Smooth muscle cell of the brain vasculature (primary cell): Measurements from ENCODE around the gene NFYC.
"Not testable (repeated sequence)": the region's sequence is repeated elsewhere in the genome, so short reads cannot be mapped to it uniquely, and the experiment has no call there.

ENCODE experiments used
- DNase-seq: peaks from one replicate; pipeline ENCODE4 v3.0.0-alpha.2; 2012; ENCODE audit warnings: low read depth, low spot score

NFYC gene

DNA sequence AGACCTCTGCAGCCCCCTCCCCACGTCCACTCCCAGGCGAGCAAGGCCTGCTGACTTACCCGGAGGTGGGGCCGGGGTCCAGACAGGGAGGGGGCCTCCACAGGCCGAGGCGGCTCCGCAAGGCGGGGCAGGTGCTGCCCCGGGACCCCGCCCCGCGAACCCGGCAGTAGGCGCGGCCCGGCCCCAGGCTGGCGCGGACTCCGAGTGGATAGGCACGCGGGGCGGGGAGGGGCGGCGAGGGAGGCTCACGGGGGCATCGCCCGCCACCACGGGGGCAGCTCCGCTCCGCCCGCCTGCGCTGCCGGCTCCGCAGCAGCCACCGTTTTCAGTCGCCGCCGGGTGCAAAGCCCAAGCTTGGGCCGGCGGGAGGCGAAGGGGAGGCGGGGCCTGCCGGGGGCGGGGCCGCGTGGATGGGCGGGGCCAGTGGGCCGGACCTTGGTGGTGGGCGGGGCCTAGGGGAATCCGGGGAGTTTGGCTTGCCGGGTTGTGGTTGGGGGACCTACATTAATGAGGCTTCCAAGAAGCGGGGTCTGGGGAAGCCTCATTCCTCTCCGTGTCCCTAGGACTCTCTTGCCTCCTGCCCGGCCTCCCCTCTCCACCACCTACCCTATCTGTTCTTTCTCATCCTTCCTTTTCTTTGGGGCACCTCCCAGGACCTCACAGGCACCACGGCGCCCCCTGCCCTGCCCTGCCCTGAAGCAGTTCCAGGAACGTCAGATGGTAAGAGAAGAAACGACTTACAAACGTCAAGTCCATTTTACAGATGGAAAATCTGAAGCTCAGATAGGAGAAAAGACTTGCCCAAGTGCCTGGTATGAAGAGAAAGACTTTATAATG lies 26.0 kb upstream of the NFYC start, which contains the start of gene RIMS3:
TSS of gene RIMS3 (minus strand) at position 348 of the 837 bp plus-strand sequence. CDS start 23,757 bp downstream, outside the sequence.
- no peak for DNase-seq

DNA sequence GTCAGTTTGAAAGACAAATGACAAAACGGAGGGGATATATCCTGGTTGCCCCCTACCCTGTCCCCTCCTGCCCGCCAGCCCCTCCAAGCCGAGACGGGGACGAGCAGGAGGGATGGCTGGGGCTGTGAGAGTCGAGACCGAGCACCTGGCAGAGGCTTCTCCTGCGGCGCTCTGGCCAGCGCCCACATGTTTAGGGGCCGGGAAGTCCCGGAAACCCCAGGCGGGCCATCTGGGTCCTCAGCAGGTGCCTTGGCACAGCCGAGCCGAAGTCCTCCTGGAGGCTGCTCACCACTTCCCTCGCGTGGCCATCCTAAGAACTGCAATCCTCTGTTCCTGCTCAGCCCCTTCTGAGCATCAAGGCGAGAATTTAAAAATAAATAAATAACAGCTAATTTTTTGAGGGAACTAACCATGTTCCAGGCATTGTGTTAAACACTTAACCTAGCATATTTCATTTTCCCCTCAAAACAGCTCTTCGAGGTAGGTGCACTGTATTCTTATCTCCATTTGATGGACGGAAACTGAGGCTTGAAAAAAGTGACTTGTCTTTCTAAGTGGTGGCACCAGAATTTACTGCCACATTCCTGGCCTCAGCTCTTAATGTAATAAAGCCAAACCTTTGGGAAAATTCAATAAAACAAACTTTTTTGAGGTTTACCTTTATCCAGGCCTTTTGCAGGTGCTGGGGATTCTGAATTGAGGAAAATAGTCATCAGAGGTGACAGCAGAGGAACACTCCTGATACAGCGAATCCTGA lies 22.6 kb upstream of the NFYC start:
- peak; percentile 46 for DNase-seq

DNA sequence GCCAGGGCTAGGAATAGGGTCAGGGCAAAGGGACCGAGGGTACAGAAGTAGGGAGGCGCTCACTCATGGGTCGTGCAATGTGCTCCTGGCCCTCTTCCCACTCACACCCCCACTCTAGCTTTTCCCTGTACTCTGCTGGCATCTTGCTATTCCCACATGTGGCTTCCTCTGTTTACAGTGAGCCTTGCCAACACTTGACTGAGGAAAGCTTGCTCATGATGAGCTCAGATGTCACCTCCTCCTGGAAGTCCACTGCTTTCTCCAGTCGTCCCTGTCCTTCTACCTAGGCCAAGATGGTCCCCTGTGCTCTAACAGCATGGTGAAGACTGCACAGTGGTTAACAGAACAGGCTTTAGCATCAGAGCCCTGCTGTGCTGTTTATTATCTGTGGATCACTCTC lies 18.1 kb upstream of the NFYC start:
- DNase-seq: no peak

DNA sequence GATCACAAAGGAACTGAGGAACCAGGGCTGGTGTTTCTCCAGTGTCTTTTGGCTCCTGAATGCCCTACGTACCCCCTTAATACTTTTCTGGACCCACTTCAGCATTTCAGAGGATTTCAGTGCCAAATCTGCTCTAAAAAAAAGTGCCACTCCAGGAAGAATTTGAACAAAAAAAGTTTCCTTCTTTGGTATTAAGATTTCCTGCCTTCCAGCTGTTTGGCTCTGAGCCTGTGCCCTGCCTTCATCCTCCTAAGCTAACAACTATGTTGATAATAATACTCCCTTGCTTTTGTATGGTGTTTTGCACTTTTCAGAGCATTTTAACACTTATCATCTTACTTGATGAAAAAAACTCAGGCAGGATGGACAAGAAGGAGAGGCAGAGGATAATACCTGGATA lies 15.0 kb upstream of the NFYC start:
- DNase-seq: no peak

- no peak for DNase-seq
Measured at GRCh38 chr1:40679165-40679953, 12.1 kb upstream of the NFYC start.

DNA sequence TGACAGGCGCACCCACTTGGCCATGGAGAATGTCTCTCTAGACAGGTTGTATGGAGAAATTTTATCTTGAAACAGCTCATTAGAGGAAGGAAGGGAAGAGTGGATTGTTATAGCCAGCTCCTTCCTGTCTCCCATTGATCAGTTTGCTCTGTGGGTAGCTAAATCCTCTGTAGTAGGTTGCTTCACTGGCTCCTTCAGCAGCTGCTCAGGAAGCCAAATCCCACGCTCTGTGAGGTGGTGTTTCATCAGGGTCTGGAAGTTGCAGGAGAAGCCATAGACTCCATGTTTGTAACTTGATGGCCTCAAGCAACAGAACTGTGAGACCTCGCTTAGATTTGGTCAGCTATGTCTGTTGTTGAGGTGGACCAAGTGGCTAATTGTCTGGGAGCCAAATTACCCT lies 6.8 kb upstream of the NFYC start:
- no peak for DNase-seq

GRCh38 chr1:40687059-40687458 lies 4.4 kb upstream of the NFYC start:
- DNase-seq: no peak

- no peak for DNase-seq
Measured at GRCh38 chr1:40687661-40688060, 3.8 kb upstream of the NFYC start.

- no peak for DNase-seq
Measured at GRCh38 chr1:40689737-40690136, 1.8 kb upstream of the NFYC start.

GRCh38 chr1:40690771-40691537 lies 550 bp upstream of the NFYC start:
- DNase-seq: no peak

- no peak for DNase-seq
Measured at GRCh38 chr1:40692429-40692895, 958 bp downstream of the NFYC start.

DNA sequence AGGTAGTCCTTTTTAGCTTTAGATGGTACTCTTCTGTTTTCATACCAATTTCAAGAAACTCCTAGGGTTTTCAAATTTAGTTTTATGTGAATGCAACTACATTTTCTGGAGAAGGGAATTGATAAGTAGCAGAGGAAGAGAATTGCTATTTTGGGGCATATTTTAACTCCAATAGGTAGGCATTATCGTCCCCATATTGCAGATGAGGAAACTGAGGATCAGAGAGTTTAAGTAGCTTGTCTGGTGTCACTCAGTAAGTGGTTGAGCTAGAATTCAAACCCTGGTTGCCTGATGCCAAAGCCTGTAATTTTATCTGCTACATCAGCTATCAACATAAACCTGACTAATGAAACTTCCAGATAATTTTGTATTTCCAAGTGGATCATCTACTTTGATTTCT lies 1.9 kb downstream of the NFYC start:
- no peak for DNase-seq

GRCh38 chr1:40694353-40694874 lies 2.9 kb downstream of the NFYC start:
- no peak for DNase-seq

GRCh38 chr1:40696294-40696693 lies 4.8 kb downstream of the NFYC start:
- no peak for DNase-seq

DNA sequence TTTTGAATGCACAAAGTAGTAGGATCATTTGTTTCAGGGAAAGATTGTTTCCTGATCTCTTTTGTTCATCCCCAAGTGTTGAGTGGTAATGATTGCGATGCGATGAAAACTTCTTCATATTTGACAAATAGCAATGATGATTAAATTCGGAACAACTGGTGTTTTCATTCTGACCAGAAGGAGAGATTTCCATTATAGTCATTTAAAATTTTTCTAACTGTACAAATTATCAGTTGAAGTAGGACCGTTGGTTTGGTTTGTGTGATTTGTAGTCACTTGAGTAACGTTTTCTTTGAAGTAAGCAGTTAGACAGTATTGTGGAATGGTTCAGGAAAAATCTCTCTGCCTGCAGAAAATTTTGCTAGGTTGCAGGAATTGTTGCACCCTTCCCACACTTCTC lies 5.9 kb downstream of the NFYC start:
- no peak for DNase-seq

GRCh38 chr1:40699787-40700186 lies 8.3 kb downstream of the NFYC start:
- no peak for DNase-seq

- DNase-seq: no peak
Measured at GRCh38 chr1:40701684-40702083, 10.2 kb downstream of the NFYC start.

DNA sequence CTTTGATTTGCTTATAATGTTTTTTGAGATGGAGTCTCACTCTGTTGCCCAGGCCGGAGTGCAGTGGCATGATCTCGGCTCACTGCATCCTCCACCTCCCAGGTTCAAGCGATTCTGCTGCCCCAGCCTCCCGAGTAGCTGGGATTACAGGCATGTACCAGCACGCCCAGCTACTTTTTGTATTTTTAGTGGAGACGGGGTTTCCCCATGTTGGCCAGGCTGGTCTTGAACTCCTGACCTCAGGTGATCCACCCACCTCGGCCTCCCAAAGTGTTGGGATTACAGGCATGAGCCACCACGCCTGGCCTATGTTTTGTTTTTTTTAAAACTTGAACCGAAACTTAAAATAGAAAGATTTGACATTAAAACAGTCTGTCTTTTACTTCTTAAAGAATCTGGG lies 11.3 kb downstream of the NFYC start:
- DNase-seq: not testable (repeated sequence)

DNA sequence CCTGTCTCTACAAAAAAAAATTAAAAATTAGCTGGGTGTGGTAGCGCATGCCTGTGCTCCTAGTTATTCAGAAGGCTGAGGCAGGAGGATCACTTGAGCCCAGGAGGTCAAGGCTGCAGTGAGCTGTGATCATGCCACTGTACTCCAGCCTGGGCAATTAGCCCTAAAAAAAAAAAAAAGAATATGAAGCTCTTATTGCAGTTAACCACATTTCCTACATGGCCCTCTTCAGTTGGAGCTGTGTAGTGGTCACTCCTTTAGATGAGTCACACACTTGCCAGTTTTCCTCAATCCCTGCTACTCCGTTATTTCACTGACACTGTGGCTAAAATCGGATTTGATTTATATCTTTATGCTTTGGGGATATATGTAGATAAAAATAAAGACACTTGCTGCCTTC lies 11.8 kb downstream of the NFYC start:
- DNase-seq: no peak

GRCh38 chr1:40704817-40705733 lies 13.6 kb downstream of the NFYC start:
- no peak for DNase-seq
